ENCODE results near the gene DDX60.

- no peak for TF ChIP-seq SUZ12 (IDR thresholded peaks at IDR 0.05; ENCODE audit: extremely low read depth, insufficient read depth, insufficient read length)
- no peak for TF ChIP-seq ZNF274 (IDR thresholded peaks at IDR 0.05; ENCODE audit: low read depth, low read length)
Observed at GRCh38 chr4:168212656-168213055, 105.9 kb downstream of the DDX60 start.

Measured in NT2/D1 (cell line).